ENCODE results near the gene CCDC190. TPM values are rescaled to one million over a fixed set of nuclear protein-coding genes. Genes with fewer than 3 reads are reported as not detected.

The CCDC190 gene
- total and polyA plus RNA-seq, 9 of the 15 experiments (the other 6 are each of a cell fraction or from before 2014, with no cell fraction given): not detected

DNA sequence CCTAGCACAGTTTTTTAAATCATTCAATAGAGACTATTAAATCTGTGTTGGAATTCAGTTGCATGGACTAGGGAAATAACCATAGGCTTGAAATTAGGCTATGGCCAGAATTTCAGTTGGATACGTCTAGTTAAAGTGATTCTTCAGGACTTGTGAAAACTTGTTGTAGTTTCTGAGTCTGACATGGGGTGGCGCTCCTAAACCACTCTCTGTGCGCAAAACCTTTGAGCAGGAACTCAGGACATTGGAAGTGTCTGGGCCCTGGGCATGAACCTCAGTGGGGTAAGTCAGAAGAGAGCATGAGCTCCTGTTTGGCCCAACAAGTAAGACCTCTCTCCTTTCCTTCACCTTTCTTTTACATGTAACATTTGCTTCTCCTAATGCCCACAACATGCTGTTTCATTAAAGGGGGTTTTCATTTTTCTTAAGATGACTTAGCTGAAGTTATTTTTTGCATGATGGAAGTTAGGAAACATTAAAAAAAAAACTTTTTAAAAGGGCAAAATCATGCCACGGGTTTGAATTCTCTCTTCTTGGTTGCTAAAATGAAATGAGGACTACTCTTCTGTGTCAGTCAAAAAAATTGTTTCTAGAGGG, 17.1 kb upstream of the CCDC190 start (continued):
- TF ChIP-seq, protein P1, sequence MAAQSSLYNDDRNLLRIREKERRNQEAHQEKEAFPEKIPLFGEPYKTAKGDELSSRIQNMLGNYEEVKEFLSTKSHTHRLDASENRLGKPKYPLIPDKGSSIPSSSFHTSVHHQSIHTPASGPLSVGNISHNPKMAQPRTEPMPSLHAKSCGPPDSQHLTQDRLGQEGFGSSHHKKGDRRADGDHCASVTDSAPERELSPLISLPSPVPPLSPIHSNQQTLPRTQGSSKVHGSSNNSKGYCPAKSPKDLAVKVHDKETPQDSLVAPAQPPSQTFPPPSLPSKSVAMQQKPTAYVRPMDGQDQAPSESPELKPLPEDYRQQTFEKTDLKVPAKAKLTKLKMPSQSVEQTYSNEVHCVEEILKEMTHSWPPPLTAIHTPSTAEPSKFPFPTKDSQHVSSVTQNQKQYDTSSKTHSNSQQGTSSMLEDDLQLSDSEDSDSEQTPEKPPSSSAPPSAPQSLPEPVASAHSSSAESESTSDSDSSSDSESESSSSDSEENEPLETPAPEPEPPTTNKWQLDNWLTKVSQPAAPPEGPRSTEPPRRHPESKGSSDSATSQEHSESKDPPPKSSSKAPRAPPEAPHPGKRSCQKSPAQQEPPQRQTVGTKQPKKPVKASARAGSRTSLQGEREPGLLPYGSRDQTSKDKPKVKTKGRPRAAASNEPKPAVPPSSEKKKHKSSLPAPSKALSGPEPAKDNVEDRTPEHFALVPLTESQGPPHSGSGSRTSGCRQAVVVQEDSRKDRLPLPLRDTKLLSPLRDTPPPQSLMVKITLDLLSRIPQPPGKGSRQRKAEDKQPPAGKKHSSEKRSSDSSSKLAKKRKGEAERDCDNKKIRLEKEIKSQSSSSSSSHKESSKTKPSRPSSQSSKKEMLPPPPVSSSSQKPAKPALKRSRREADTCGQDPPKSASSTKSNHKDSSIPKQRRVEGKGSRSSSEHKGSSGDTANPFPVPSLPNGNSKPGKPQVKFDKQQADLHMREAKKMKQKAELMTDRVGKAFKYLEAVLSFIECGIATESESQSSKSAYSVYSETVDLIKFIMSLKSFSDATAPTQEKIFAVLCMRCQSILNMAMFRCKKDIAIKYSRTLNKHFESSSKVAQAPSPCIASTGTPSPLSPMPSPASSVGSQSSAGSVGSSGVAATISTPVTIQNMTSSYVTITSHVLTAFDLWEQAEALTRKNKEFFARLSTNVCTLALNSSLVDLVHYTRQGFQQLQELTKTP (IDR thresholded peaks at IDR 0.05; ENCODE audit: low read depth in 1 of 2, partially characterized antibody in 2 of 2): no peak
- TF ChIP-seq STAG1 (CRISPR knock-in tag; IDR thresholded peaks at IDR 0.05; ENCODE audit: borderline replicate concordance) (peak; percentile 51; the same call in 1 of the 2 replicates), GABPA (tag; conservative IDR thresholded peaks at IDR 0.05; ENCODE audit: low read depth) (no peak), STAT5B (CRISPR knock-in tag; IDR thresholded peaks at IDR 0.05) (no peak), NR3C1 (CRISPR knock-in tag; IDR thresholded peaks at IDR 0.05) (no peak), RAD21 (CRISPR knock-in tag; conservative IDR thresholded peaks at IDR 0.05 in 1 of 2, IDR thresholded peaks at IDR 0.05 in 1 of 2) (peak; percentile 80 to 88), SMC3 (conservative IDR thresholded peaks at IDR 0.05; ENCODE audit: insufficient read depth, low read depth, low read length) (peak; percentile 64; the same call in 1 of the 2 replicates)
- TF ChIP-seq, protein P2, sequence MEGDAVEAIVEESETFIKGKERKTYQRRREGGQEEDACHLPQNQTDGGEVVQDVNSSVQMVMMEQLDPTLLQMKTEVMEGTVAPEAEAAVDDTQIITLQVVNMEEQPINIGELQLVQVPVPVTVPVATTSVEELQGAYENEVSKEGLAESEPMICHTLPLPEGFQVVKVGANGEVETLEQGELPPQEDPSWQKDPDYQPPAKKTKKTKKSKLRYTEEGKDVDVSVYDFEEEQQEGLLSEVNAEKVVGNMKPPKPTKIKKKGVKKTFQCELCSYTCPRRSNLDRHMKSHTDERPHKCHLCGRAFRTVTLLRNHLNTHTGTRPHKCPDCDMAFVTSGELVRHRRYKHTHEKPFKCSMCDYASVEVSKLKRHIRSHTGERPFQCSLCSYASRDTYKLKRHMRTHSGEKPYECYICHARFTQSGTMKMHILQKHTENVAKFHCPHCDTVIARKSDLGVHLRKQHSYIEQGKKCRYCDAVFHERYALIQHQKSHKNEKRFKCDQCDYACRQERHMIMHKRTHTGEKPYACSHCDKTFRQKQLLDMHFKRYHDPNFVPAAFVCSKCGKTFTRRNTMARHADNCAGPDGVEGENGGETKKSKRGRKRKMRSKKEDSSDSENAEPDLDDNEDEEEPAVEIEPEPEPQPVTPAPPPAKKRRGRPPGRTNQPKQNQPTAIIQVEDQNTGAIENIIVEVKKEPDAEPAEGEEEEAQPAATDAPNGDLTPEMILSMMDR (IDR thresholded peaks at IDR 0.05 in 2 of 3, conservative IDR thresholded peaks at IDR 0.05 in 1 of 3; ENCODE audit: insufficient read depth in 2 of 3, low read depth in 1 of 3, low read length in 3 of 3): peak; percentile 77 to 88 (median 84)
- TF ChIP-seq, protein P3, sequence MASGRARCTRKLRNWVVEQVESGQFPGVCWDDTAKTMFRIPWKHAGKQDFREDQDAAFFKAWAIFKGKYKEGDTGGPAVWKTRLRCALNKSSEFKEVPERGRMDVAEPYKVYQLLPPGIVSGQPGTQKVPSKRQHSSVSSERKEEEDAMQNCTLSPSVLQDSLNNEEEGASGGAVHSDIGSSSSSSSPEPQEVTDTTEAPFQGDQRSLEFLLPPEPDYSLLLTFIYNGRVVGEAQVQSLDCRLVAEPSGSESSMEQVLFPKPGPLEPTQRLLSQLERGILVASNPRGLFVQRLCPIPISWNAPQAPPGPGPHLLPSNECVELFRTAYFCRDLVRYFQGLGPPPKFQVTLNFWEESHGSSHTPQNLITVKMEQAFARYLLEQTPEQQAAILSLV (tag; IDR thresholded peaks at IDR 0.05): no peak
- TF ChIP-seq, protein P4, sequence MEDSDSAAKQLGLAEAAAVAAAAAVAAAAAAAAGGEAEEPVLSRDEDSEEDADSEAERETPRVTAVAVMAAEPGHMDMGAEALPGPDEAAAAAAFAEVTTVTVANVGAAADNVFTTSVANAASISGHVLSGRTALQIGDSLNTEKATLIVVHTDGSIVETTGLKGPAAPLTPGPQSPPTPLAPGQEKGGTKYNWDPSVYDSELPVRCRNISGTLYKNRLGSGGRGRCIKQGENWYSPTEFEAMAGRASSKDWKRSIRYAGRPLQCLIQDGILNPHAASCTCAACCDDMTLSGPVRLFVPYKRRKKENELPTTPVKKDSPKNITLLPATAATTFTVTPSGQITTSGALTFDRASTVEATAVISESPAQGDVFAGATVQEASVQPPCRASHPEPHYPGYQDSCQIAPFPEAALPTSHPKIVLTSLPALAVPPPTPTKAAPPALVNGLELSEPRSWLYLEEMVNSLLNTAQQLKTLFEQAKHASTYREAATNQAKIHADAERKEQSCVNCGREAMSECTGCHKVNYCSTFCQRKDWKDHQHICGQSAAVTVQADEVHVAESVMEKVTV (CRISPR knock-in tag; IDR thresholded peaks at IDR 0.05): peak; percentile 69

Measured in K562 (cell line).